Thyroid gland (tissue), 4 donors: ENCODE data around the gene ADO. TPM values are rescaled to one million over a fixed set of nuclear protein-coding genes. Genes with fewer than 3 reads are reported as not detected.

ENCODE experiments used
- DNase-seq, 2 donors: peaks; one replicate each; pipeline ENCODE4 v3.0.0-alpha.2; 2019
- H3K27ac ChIP-seq, 3 donors: fragments of 200-600 bp; sonication (generic); 1 replicate in 2 of 3; 2 replicates in 1 of 3; pipeline ENCODE4 v1.5.1; 2016 to 2019; ENCODE audit warnings: mild to moderate bottlenecking in 1 of 3, moderate library complexity in 1 of 3
- H3K27me3 ChIP-seq: fragments of 200-600 bp; sonication (generic); one replicate; pipeline ENCODE4 v1.5.1; 2019
- H3K36me3 ChIP-seq, 2 donors: fragments of 200-600 bp; sonication (generic); one replicate each; pipeline ENCODE4 v1.5.1; 2016 to 2019
- H3K4me1 ChIP-seq, 2 donors: fragments of 200-600 bp; sonication (generic); one replicate each; pipeline ENCODE4 v1.5.1; 2017 to 2019
- H3K4me3 ChIP-seq, 3 donors: fragments of 200-600 bp; sonication (generic); replicated peaks in 1 of 3; 1 replicate in 2 of 3; 2 replicates in 1 of 3; pipeline ENCODE4 v1.5.1; 2016; ENCODE audit warnings: mild to moderate bottlenecking in 1 of 3
- H3K9me3 ChIP-seq: fragments of 200-600 bp; sonication (generic); one replicate; pipeline ENCODE4 v1.5.1; 2017
- POLR2A ChIP-seq, 2 donors: fragments of 450-650 bp; IDR thresholded peaks; one replicate each; pipeline ENCODE4 v1.6.1; 2017; ENCODE audit warnings: antibody characterized with exemption in 2 of 2, mild to moderate bottlenecking in 2 of 2, moderate library complexity in 1 of 2
- WGBS, 2 donors: methylation state at CpG; one replicate each; pipeline ENCODE4 v1.1.5; 2017; 5-methylcytosine and 5-hydroxymethylcytosine counted together
- intact Hi-C: fragments of 100-400 bp; cut with DNase I; formaldehyde crosslinking; loops from one replicate; pipeline ENCODE4 v1.15.1; 2023
- total RNA-seq, 4 donors: library from RNA; depleted of rRNA; stranded (reverse); fragments of >200 nt; gene quantifications; one replicate each; pipeline ENCODE4 v1.2.3, GENCODE V29; 2016
- TF ChIP-seq, protein P1 (sequence below), 6 experiments: fragments of 200-600 bp in 3 of 6; fragments of 450-650 bp in 3 of 6; sonication (generic) in 3 of 6; IDR thresholded peaks; one replicate each; pipeline ENCODE4 v1.5.1; 2016 to 2019; ENCODE audit warnings: antibody characterized with exemption in 6 of 6, mild to moderate bottlenecking in 2 of 6, inconsistent platforms in 1 of 6, moderate library complexity in 1 of 6

The ADO gene
- 10 to 100 TPM; 21.8 to 29.7 (median 24.6) TPM for total RNA-seq

DNA sequence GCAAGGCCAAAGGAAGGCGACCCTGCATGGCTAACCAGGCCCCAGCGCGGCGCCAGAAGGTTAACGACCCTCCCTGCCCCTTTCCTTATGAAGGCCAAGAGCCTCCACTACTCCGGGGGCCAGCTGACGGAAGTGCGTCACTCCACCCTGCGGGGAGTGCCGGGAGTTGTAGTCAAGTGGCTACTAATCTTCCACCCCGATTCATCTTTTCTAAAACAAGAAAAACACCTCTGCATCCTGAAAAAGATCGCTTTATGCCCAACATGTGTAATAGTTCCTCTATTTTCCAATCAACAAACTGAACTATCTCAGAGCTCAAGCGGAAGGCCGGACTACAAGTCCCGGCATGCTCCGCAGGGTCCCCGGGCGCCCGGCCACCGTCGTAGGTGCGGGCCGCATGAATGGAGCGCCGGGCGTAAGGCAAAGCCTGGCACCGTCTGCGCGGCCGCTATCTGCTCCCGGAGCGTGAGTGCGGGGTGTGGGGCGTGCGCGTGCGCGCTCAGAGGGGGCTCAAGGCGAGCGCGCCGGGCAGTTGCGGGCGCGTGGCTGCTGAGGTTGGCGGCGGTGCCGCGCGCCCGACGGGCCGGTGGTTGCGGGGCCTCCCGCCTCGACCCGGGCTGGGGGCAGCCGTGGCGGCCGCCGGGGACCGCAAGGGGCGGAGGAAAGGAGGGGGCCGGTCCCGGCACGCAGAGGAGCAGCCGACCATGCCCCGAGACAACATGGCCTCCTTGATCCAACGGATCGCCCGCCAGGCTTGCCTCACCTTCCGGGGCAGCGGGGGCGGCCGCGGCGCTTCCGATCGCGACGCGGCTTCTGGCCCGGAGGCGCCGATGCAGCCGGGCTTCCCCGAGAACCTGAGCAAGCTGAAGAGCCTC lies at the start of gene ADO:
TSS of gene ADO (plus strand) at position 365 of the 875 bp plus-strand sequence. CDS start at position 705, 340 bp downstream.
- intact Hi-C loops, result no loop called here
- WGBS, 2 donors, result 0 to 1% methylated on average over 12 to 29 of the region's 87 CpGs
- Histone ChIP-seq H3K9me3 (no peaks in the 10 kb centered on the region), H3K36me3 (no peaks in the 10 kb centered on the region), H3K27ac (peak within 1 kb of the TSS; percentile 96), H3K4me3 (peak within 1 kb of the TSS; percentile 38 to 80 (median 72)), H3K27me3 (no peaks in the 10 kb centered on the region), H3K4me1 (peaks cover 36 to 38% of the 10 kb centered on the region in 2 donors)
- peak; percentile 83 to 84 for DNase-seq
- peak in 1 of 2 donors; percentile 76 for TF ChIP-seq POLR2A (IDR thresholded peaks at IDR 0.05)
- TF ChIP-seq, protein P1, sequence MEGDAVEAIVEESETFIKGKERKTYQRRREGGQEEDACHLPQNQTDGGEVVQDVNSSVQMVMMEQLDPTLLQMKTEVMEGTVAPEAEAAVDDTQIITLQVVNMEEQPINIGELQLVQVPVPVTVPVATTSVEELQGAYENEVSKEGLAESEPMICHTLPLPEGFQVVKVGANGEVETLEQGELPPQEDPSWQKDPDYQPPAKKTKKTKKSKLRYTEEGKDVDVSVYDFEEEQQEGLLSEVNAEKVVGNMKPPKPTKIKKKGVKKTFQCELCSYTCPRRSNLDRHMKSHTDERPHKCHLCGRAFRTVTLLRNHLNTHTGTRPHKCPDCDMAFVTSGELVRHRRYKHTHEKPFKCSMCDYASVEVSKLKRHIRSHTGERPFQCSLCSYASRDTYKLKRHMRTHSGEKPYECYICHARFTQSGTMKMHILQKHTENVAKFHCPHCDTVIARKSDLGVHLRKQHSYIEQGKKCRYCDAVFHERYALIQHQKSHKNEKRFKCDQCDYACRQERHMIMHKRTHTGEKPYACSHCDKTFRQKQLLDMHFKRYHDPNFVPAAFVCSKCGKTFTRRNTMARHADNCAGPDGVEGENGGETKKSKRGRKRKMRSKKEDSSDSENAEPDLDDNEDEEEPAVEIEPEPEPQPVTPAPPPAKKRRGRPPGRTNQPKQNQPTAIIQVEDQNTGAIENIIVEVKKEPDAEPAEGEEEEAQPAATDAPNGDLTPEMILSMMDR (IDR thresholded peaks at IDR 0.05), result no peak

DNA sequence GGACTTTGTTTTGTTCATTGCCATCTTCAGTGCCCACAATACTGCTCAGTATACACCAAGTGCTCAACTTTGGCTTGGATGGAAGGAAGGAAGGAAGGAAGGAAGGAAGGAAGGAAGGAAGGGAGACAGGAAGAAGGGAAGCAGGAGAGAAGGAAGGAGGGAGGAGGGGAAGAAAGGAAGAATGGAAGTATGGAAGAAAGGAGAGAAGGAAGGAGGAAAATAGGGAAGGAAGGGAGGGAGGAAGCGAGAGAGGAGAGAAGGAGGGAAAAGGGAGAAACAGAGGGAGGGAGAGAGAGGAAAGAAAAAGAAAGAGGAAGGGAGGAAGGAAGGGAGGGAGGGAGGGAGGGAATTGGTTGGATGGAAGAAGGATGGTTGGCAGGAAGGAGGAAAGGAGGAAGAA lies 49.6 kb upstream of the ADO start:
- no peaks in the 10 kb centered on the region for H3K9me3 ChIP-seq
- H3K36me3 ChIP-seq, result no peaks in the 10 kb centered on the region
- DNase-seq, result no peak
- no peak overlapping the region for H3K27ac ChIP-seq
- intact Hi-C loops, result no loop called here
- TF ChIP-seq POLR2A (IDR thresholded peaks at IDR 0.05), result no peak
- TF ChIP-seq, protein P1 (IDR thresholded peaks at IDR 0.05), result no peak
- no peak overlapping the region for H3K4me3 ChIP-seq
- no peaks in the 10 kb centered on the region for H3K4me1 ChIP-seq
- WGBS, 2 donors, result 96 to 97% methylated on average over 1 of the region's 1 CpG
- H3K27me3 ChIP-seq, result no peaks in the 10 kb centered on the region

DNA sequence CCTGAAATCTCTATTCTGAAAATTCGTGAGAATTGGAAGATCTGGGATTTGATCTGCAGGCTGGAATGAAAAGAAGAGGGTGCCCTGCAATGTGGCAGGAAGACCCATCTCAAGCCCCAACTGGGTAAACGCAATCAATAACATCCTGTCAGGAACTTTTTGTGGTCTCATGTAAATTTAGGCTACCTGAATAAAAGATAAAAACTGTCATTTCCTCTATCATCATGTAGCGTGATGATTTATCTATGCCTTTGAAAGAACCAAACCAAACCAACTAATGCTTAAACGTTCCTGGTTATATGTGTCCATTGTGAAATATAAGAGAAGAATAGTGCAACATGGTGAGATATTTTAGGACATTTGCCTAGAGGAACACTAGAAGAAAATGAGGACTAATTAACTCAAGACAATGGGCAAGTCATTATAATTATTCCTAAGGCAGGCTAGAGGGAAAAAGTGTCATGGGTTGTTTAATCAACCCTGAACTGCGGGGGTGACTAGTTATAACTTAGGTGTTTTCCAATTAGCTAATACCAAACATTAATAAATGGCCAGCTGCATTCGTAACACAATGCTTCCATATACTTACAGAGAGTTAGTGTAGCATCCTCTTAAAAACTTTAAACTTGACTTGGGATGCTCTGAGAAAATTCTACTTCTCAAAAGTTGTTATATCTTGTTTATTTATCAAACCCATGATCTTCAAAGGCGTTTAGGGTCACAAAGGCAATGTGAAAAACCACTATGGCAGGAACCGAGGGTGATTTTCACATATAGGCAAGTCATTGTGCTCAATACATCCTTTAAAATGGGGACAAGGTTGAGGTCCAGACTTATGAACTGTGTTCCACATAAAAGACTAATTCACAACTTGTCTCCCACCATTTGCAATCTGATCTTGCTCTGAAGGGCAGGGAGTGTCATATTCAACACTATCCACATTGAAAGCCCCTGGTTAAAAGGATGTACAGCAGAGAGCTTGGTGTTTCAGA lies 48.6 kb upstream of the ADO start:
- no peaks in the 10 kb centered on the region for H3K36me3 ChIP-seq
- H3K27me3 ChIP-seq, result no peaks in the 10 kb centered on the region
- intact Hi-C loops, result no loop called here
- no peak for TF ChIP-seq POLR2A (IDR thresholded peaks at IDR 0.05)
- TF ChIP-seq, protein P1 (IDR thresholded peaks at IDR 0.05), result no peak
- no peaks in the 10 kb centered on the region for H3K9me3 ChIP-seq
- H3K27ac ChIP-seq, result no peak overlapping the region
- no peaks in the 10 kb centered on the region for H3K4me1 ChIP-seq
- no peak for DNase-seq
- 79 to 84% methylated on average over 8 of the region's 8 CpGs for WGBS, 2 donors
- no peak overlapping the region for H3K4me3 ChIP-seq

DNA sequence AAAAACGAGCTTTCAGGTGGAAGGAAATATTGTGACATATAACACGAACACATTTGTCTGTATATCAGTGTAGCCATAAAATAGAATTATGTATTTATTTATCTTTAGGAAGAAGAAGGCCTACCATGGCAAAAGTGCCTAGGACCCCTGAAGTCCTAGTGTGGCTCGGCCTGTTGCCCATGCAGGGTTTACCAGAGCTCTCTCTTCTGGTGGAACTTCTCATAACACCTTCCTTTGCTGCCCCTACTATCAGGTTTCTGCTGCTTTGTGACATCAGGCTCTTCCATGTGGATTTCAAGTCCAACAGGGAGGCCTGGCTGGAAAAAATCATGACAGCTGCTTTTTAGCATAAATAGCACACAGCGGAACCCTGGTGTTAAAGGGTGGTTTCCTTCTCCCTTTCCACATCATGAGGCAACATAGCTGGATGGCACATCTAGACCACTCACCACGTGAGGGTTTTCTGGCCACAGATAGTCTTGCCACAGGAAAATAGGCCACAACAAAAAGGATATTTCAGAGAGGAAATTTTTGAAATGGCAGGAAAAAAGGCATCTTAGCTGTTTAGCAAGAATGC lies 44.8 kb upstream of the ADO start:
- H3K9me3 ChIP-seq, result no peaks in the 10 kb centered on the region
- H3K36me3 ChIP-seq, result no peaks in the 10 kb centered on the region
- H3K27ac ChIP-seq, result no peak overlapping the region
- no peak for TF ChIP-seq POLR2A (IDR thresholded peaks at IDR 0.05)
- TF ChIP-seq, protein P1 (IDR thresholded peaks at IDR 0.05), result no peak
- H3K27me3 ChIP-seq, result no peaks in the 10 kb centered on the region
- no peak for DNase-seq
- intact Hi-C loops, result no loop called here
- WGBS, 2 donors, result 91 to 93% methylated on average over 5 of the region's 5 CpGs
- no peaks in the 10 kb centered on the region for H3K4me1 ChIP-seq
- no peak overlapping the region for H3K4me3 ChIP-seq
